OCI-LY7 (cell line): ENCODE measurements around the gene SEPHS1. TPM values are rescaled to one million over a fixed set of nuclear protein-coding genes. Genes with fewer than 3 reads are reported as not detected.

Source experiments
- BruUV-seq: library from RNA; stranded (reverse); fragments of 400-500 nt; replicated peaks from 2 replicates; lab custom pipeline; 2021; lab: Mats Ljungman, UMichigan
- CTCF ChIA-PET: fragments of 300-600 bp; sonication (Branson Sonifier 250); formaldehyde crosslinking; loops from one replicate; lab custom pipeline; 2022; ENCODE audit warnings: antibody characterized with exemption; ENCODE audit not compliant: unreplicated experiment; lab: Charles Lee
- POLR2A ChIA-PET: fragments of 300-600 bp; sonication (Branson Sonifier 250); formaldehyde crosslinking; loops from one replicate; lab custom pipeline; 2022; ENCODE audit warnings: antibody characterized with exemption; lab: Charles Lee
- DNase-seq: peaks from one replicate; pipeline ENCODE4 v3.0.0-alpha.2; 2015; ENCODE audit warnings: low spot score
- H2AFZ ChIP-seq: fragments of 200-600 bp; sonication (generic), shearing (Covaris generic); 2 replicates; pipeline ENCODE4 v1.6.1; 2014; ENCODE audit warnings: mild to moderate bottlenecking, antibody characterized with exemption, low read length, moderate library complexity
- H3K27ac ChIP-seq: fragments of 200-600 bp; sonication (generic); 2 replicates; pipeline ENCODE4 v1.5.1; 2014; ENCODE audit warnings: mixed run types, low read depth, mild to moderate bottlenecking, moderate library complexity, low read length, inconsistent platforms; ENCODE audit not compliant: poor library complexity, severe bottlenecking
- H3K36me3 ChIP-seq: fragments of 200-600 bp; sonication (generic); 2 replicates; pipeline ENCODE4 v1.6.1; 2014; ENCODE audit warnings: mild to moderate bottlenecking, antibody characterized with exemption, low read length, moderate library complexity, mixed read lengths; ENCODE audit not compliant: insufficient read depth
- H3K4me1 ChIP-seq: fragments of 200-600 bp; sonication (generic); 2 replicates; pipeline ENCODE4 v1.5.1; 2014; ENCODE audit warnings: mild to moderate bottlenecking, low read length; ENCODE audit not compliant: insufficient read depth, poor library complexity, severe bottlenecking
- H3K4me2 ChIP-seq: fragments of 200-600 bp; sonication (generic); 2 replicates; pipeline ENCODE4 v1.6.1; 2014; ENCODE audit warnings: mild to moderate bottlenecking, low read length
- H3K4me3 ChIP-seq: fragments of 200-600 bp; sonication (generic); 2 replicates; pipeline ENCODE4 v1.5.1; 2014; ENCODE audit warnings: mild to moderate bottlenecking, low read depth, low read length; ENCODE audit not compliant: poor library complexity, severe bottlenecking
- H3K79me2 ChIP-seq: fragments of 200-600 bp; sonication (generic); 2 replicates; pipeline ENCODE4 v1.6.1; 2016; ENCODE audit warnings: low read depth, mild to moderate bottlenecking, low read length, moderate library complexity, mixed read lengths; ENCODE audit not compliant: insufficient read depth
- H3K9me2 ChIP-seq: fragments of 200-600 bp; sonication (generic); 2 replicates; pipeline ENCODE4 v1.6.1; 2016; ENCODE audit warnings: mild to moderate bottlenecking, low read length, mixed read lengths; ENCODE audit not compliant: insufficient read depth
- H3K9me3 ChIP-seq: fragments of 200-600 bp; sonication (generic); 2 replicates; pipeline ENCODE4 v1.6.1; 2014; ENCODE audit warnings: mild to moderate bottlenecking, mixed run types, low read length, mixed read lengths
- H4K20me1 ChIP-seq: fragments of 200-600 bp; sonication (generic); 2 replicates; pipeline ENCODE4 v1.6.1; 2014; ENCODE audit warnings: mild to moderate bottlenecking, antibody characterized with exemption, low read length, moderate library complexity, mixed read lengths; ENCODE audit not compliant: insufficient read depth
- EZH2phosphoT487 ChIP-seq: fragments of 200-600 bp; sonication (generic); IDR thresholded peaks from 2 replicates; pipeline ENCODE4 v1.6.1; 2018; ENCODE audit warnings: low read depth, borderline replicate concordance, mild to moderate bottlenecking, mixed run types, antibody characterized with exemption, low read length, moderate library complexity, mixed read lengths
- intact Hi-C: fragments of 100-400 bp; cut with micrococcal nuclease; formaldehyde crosslinking; loops from one replicate; pipeline ENCODE4 v1.10.0; 2022; ENCODE audit not compliant: unreplicated experiment
- total RNA-seq, 2 experiments: library from RNA; depleted of rRNA in 1 of 2; stranded (reverse); fragments of >200 nt in 1 of 2; shearing (Covaris generic) in 1 of 2; gene quantifications; 2 replicates each; pipeline ENCODE4 v1.2.3, GENCODE V29; 2014 to 2022
- TF ChIP-seq, protein P1 (sequence below): fragments of 200-600 bp; sonication (generic); conservative IDR thresholded peaks from 2 replicates; pipeline ENCODE4 v1.5.1; 2014; ENCODE audit warnings: mild to moderate bottlenecking, antibody characterized with exemption, low read length, moderate library complexity, mixed read lengths

Gene SEPHS1
- total RNA-seq, 2 experiments from 2014 or later = 72.7 to 113 TPM

GRCh38 chr10:13376746-13377145 lies 28.7 kb upstream of the SEPHS1 start:
- H2AFZ ChIP-seq = no peak overlapping the region
- CTCF ChIA-PET = no interaction called here
- no peak for TF ChIP-seq EZH2phosphoT487
- TF ChIP-seq, protein P1, sequence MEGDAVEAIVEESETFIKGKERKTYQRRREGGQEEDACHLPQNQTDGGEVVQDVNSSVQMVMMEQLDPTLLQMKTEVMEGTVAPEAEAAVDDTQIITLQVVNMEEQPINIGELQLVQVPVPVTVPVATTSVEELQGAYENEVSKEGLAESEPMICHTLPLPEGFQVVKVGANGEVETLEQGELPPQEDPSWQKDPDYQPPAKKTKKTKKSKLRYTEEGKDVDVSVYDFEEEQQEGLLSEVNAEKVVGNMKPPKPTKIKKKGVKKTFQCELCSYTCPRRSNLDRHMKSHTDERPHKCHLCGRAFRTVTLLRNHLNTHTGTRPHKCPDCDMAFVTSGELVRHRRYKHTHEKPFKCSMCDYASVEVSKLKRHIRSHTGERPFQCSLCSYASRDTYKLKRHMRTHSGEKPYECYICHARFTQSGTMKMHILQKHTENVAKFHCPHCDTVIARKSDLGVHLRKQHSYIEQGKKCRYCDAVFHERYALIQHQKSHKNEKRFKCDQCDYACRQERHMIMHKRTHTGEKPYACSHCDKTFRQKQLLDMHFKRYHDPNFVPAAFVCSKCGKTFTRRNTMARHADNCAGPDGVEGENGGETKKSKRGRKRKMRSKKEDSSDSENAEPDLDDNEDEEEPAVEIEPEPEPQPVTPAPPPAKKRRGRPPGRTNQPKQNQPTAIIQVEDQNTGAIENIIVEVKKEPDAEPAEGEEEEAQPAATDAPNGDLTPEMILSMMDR = no peak
- no peaks in the 10 kb centered on the region for H3K36me3 ChIP-seq
- POLR2A ChIA-PET = interaction anchor here (0.6 to 0.8 kb wide), 2 partner anchors 161 to 229 kb away, joined by 5 read pairs; no protein-coding TSS in a partner anchor
- no peaks in the 10 kb centered on the region for H3K9me2 ChIP-seq
- DNase-seq = no peak
- no peaks in the 10 kb centered on the region for H3K79me2 ChIP-seq
- intact Hi-C loops = no loop called here
- no peaks in the 10 kb centered on the region for H3K4me1 ChIP-seq
- BruUV-seq = no TSS peak
- H3K4me3 ChIP-seq = no peak overlapping the region
- H3K27ac ChIP-seq = no peak overlapping the region
- H3K9me3 ChIP-seq = no peaks in the 10 kb centered on the region
- no peaks in the 10 kb centered on the region for H4K20me1 ChIP-seq
- no peak overlapping the region for H3K4me2 ChIP-seq

DNA sequence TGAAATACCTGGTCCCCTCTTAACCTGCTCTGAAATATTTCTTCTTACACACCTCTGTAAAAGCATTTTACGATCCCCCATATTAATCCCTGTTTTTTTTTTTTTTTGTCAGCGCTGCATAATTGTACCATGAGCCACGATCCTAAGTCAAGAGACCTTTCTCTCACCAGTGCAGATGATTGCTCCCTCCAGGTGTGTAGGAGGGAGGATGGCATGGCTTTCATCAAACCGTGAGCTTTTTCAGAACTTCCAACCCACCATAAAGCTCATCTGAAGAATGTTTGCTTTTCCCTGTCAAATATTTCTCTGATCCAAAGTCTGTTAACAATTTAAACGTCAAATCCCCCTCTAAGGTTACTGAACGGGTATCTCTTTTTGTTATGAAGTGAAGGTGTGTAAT lies 28.2 kb upstream of the SEPHS1 start:
- H3K4me2 ChIP-seq = no peak overlapping the region
- no TSS peak for BruUV-seq
- no peak overlapping the region for H3K27ac ChIP-seq
- no peaks in the 10 kb centered on the region for H3K79me2 ChIP-seq
- no peaks in the 10 kb centered on the region for H4K20me1 ChIP-seq
- intact Hi-C loops = no loop called here
- ChIA-PET POLR2A (interaction anchor here (0.6 to 0.8 kb wide), 2 partner anchors 161 to 229 kb away, joined by 5 read pairs; no protein-coding TSS in a partner anchor), CTCF (no interaction called here)
- no peaks in the 10 kb centered on the region for H3K9me3 ChIP-seq
- no peaks in the 10 kb centered on the region for H3K4me1 ChIP-seq
- no peaks in the 10 kb centered on the region for H3K36me3 ChIP-seq
- no peaks in the 10 kb centered on the region for H3K9me2 ChIP-seq
- H3K4me3 ChIP-seq = no peak overlapping the region
- TF ChIP-seq EZH2phosphoT487 = no peak
- TF ChIP-seq, protein P1 = no peak
- no peak for DNase-seq
- no peak overlapping the region for H2AFZ ChIP-seq

GRCh38 chr10:13375791-13376190 lies 27.7 kb upstream of the SEPHS1 start:
- no peaks in the 10 kb centered on the region for H3K9me3 ChIP-seq
- no peaks in the 10 kb centered on the region for H3K4me1 ChIP-seq
- ChIA-PET POLR2A (interaction anchor here (0.8 to 1.4 kb wide), 2 partner anchors 13 to 161 kb away, joined by 4 to 5 read pairs; no protein-coding TSS in a partner anchor), CTCF (no interaction called here)
- H2AFZ ChIP-seq = no peak overlapping the region
- H3K4me3 ChIP-seq = no peak overlapping the region
- DNase-seq = no peak
- BruUV-seq = no TSS peak
- intact Hi-C loops = no loop called here
- H3K27ac ChIP-seq = no peak overlapping the region
- no peaks in the 10 kb centered on the region for H3K36me3 ChIP-seq
- TF ChIP-seq, protein P1 = no peak
- no peak for TF ChIP-seq EZH2phosphoT487
- no peaks in the 10 kb centered on the region for H3K79me2 ChIP-seq
- H3K4me2 ChIP-seq = no peak overlapping the region
- H3K9me2 ChIP-seq = no peaks in the 10 kb centered on the region
- H4K20me1 ChIP-seq = no peaks in the 10 kb centered on the region
